Measurements from ENCODE around the gene SRP68.
"Not testable (repeated sequence)": the region's sequence is repeated elsewhere in the genome, so short reads cannot be mapped to it uniquely, and the experiment has no call there.

The SRP68 gene

DNA sequence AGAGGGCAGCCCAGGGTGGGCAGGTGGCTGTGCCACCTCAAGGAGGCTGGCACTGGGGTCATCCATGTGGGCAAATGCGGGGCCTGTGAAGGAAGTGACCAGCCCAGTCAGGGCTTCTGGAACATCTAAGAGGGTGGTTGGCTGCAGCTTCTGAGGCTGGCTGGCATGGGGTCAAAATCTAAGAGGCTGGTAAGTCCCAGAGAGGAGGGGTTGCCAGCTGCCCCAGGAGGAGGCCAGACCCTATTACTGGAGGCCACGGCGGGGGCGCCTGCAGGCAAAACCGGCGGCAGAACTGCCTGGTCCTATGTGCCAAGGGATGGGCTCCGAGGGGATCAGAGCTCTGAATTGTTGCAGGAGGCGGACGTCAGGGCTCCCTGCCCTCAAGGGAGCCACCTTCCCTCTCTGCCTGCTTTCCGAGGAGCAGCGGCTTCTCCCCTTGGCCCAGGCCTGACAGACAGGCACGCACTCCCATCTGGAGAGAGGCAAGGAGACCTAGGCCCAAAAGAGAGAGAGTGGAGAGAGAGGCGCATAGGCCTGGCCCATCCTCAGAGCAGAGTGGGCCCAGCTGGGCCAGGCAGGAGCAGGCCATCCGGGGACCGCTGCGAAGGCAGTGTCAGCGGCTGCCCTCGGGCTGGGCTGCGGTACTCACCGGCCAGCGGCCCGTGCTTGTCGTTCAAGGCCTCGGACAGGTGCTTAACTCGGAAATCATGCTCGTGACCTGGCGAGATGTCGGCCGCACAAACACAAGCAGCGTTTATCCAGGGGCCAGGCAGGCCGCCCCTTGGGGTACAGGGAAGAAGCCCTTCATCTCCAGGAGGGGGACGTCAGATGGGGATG is 17.6 kb upstream of the SRP68 start:
- no peak for DNase-seq

GRCh38 chr17:76088868-76089576 is 16.7 kb upstream of the SRP68 start:
- DNase-seq, result no peak

- DNase-seq, result no peak
These were observed 15.9 kb upstream of the SRP68 start for GRCh38 chr17:76088041-76088867.

GRCh38 chr17:76087531-76087930 is 15.2 kb upstream of the SRP68 start:
- no peak for DNase-seq

- DNase-seq, result no peak
These were observed 14.1 kb upstream of the SRP68 start for GRCh38 chr17:76086384-76086783.

DNA sequence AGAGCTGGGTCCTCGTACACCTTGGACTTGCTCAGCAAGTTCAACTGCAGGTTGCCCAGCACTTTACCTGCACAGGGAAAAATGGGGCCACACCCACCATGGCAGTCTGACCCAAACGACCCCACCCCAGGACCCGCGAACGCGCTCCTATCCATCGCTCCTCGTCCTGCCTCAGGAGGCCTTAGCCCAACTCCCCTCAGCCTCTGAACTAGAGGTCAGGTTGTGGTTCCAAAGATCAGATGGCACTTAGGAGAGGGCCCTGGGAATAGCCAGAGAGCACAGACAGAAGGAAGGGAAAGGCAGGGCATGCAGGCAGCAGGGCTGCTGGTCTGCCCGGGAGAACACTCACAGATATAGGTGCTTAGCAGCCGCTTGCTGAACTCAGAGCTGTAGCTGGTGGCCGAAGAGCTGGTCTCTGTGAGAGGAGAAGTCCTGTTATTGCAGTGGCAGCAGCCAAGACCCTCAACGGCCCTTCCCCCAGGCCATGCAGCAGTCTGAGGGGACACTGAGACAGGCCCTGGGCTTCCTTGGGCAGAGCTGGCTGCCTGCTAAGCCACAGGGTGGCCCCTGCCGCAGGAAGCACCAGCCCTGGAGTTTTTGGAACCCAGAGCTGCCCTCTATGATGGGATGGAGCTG is 13.5 kb upstream of the SRP68 start:
- DNase-seq, result no peak

DNA sequence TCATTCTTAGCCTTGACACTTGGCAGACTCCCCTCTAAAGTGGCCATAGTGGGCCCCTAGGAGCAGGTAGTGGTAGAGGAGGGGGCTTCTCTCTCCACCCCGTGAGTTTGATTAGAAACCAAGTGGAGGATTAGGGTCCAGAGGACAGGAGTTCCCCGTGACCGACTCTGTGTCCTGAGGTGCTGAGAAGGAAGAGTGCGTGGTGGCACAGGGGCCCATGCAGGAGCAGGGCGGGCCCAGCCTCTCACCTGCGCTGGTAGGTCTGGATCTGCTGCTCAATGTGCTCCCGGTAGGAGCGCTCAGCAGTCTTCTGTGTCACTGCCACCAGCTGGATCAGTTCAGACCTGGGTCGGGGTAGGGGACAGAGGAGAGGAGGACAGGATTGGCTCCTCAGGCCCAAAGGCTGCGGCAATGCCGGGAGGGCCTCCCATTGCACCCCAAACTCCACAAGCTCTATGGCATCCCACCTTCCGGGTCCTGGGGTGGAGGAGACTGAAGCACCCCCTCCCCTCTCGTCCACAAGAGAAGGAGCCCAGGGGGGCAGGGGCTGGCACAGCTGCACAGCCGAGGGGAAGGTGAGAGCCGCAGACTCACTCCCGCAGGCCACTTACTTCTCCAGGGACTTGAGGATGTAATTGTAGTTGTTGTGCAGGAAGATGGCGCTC is 12.9 kb upstream of the SRP68 start:
- DNase-seq, result no peak

GRCh38 chr17:76083536-76084182 is 11.3 kb upstream of the SRP68 start:
- no peak for DNase-seq

GRCh38 chr17:76082326-76083251 is 10.3 kb upstream of the SRP68 start:
- DNase-seq, result no peak

DNA sequence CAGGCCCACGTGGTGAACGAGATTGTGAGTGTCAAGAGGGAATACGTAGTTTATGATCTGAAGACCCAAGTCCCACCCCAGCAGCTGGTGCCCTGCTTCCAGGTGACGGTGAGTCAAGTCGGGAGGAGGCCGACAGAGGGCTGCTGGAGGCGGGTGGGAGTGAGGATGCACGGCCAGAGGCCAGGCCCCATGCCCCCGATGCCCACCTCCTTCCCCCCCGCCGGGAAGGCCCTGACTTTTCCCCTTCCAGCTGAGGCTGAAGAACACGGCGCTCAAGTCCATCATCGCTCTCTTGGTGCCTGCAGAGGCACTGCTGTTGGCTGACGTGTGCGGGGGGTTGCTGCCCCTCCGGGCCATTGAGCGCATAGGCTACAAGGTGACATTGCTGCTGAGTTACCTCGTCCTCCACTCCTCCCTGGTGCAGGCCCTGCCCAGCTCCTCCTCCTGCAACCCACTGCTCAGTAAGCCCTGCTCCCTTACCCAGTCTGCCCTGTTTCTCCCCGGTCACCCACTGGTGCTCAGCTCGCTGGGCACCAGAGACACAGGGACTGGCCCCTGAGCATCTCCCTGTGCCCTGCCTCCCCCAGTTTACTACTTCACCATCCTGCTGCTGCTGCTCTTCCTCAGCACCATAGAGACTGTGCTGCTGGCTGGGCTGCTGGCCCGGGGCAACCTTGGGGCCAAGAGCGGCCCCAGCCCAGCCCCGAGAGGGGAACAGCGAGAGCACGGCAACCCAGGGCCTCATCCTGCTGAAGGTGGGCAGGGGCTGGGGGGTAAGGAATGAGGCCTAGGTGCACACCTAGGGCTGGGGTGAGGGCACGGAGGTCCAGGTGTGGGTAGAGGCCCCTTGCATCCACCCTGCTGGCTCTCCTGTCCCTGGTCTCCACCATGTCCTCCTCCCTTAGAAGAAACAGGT is 9.2 kb upstream of the SRP68 start:
- no peak for DNase-seq

DNA sequence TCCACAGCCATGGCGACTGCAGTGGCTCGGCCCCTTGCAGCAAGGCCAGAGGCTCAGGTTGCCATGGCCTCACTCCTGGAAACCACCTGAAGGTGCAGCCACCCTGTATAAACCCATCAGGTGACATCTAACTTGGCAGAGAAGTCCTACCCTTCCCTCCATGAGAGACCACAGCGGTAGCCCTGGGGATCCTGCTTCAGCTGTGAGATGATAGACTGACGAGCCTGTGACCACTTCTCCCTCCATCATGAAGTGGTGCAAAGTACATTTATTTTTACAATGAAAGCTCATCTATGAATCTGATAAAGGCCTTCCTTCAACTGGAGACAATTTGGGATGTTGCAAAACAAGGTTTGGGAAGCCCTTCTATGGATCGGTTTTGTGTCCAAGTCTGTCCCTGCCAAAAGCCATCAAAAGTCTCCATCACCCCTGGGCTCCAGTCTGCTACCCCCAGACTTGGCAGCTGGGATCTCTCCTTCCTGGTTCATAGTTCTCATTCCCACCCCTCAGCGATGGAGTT is 8.5 kb upstream of the SRP68 start:
- no peak for DNase-seq

GRCh38 chr17:76079956-76080767 is 7.8 kb upstream of the SRP68 start:
- DNase-seq, result no peak

- DNase-seq, result no peak
These were observed 7.2 kb upstream of the SRP68 start for GRCh38 chr17:76079535-76079955.

DNA sequence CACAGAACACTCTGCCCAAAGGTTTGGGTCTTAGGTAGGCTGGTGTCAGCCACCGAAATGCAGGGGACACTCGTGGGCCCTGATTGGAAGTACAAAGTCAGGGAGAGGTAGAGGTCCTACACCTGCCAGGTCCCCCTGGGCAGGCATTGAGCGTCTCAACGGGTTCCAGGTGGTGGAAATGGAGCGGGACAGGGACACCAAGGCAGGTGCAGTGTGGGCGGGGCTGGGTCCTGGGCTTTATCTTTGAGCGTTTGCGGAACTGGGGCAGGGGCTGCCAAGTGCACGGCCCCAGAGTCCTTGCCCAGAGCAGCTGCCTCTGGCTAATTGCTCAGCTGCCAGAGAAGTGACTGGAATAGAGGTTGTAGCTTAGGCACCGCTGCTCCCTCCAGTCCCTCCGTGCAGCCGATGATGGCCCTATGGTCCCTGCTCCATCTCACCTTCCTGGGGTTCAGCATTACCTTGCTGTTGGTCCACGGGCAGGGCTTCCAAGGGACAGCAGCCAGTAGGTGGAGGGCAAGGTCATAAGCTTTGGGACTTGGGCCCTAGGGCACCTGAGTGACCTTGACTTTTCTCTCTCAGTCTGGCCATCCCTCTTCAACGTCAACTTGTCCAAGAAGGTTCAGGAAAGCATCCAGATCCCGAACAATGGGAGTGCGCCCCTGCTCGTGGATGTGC is 6.7 kb upstream of the SRP68 start, which contains the start of gene ZACN:
ZACN (plus strand) TSS at position 323 of the 675 bp plus-strand sequence; CDS start at position 406, 83 bp downstream.
- DNase-seq, result no peak

- not testable (repeated sequence) for DNase-seq
These were observed 6.1 kb upstream of the SRP68 start for GRCh38 chr17:76078370-76078769.

DNA sequence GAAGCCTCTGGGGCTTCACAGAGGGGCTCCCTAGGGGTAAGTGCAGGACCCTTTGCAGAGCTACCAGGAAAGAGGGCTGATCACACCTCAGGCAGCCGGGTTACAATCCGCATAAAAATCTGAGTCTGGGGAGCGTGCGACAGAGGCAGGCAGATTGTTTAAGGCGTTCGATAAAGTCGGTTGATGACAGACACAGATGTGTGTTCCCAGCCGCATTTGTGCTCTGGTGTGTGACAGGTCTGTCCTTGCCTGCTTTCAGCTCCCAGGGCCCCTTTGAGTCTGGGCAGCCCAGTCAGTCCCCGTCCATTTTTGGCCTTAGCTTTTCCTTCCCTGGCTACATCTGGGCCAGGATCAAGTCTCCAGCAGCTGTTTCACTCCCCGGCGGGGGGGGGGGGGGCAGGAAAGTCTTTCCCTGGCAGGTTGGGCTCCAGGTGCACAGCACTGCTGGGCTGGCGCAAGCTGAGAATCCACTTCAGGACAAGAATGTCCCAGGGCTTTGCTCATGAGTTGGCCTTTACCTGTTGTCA is 5.3 kb upstream of the SRP68 start:
- DNase-seq, result no peak
